ENCODE measurements around the gene NUF2. TPM values are rescaled to one million over a fixed set of nuclear protein-coding genes. Genes with fewer than 3 reads are reported as not detected.

The NUF2 gene
- total and polyA plus RNA-seq, 2 of the 4 experiments (the other 2 are of a cell fraction) = 13.0 to 18.5 TPM

GRCh38 chr1:163331116-163331515, 9.4 kb downstream of the NUF2 start:
- Histone ChIP-seq H3K79me1 (ENCODE audit: low read depth in 1 of 2, low read length in 2 of 2) (peaks cover 9 to 16% of the 10 kb centered on the region in 2 experiments; a peak in 2 of 4 replicates), H2BK20ac (ENCODE audit: low read depth, low read length) (no peak overlapping the region), H3K18ac (ENCODE audit: low read depth, low read length) (no peak overlapping the region), H3K9me3 (ENCODE audit: control insufficient read depth, insufficient read depth, low read length) (no peaks in the 10 kb centered on the region), H4K91ac (ENCODE audit: insufficient read depth, low read depth, low read length) (no peak overlapping the region), H4K5ac (ENCODE audit: low read depth, low read length) (no peak overlapping the region), H3K4me3 (ENCODE audit: insufficient read depth, low read depth, low read length) (no peak overlapping the region), H3K27ac (ENCODE audit: insufficient read depth, low read length) (no peak overlapping the region), H2AFZ (replicated peaks; ENCODE audit: low read length, poor library complexity) (no peak overlapping the region), H2BK15ac (ENCODE audit: low read depth, low read length) (no peak overlapping the region), H3K23ac (ENCODE audit: low read depth, low read length) (no peak overlapping the region), H2AK5ac (ENCODE audit: low read depth, low read length) (no peak overlapping the region), H4K20me1 (ENCODE audit: insufficient read depth, low read length) (no peaks in the 10 kb centered on the region), H2BK120ac (ENCODE audit: low read depth, low read length) (no peak overlapping the region), H2BK5ac (ENCODE audit: low read depth, low read length, poor library complexity, severe bottlenecking) (no peak overlapping the region), H3K4me1 (ENCODE audit: control insufficient read depth, insufficient read depth, low read length) (no peaks in the 10 kb centered on the region), H3K9ac (ENCODE audit: low read depth, low read length) (no peak overlapping the region), H3K9me1 (ENCODE audit: insufficient read depth, low read length) (no peaks in the 10 kb centered on the region), H3K14ac (replicated peaks; ENCODE audit: low read depth, low read length) (no peak overlapping the region), H3K4me2 (ENCODE audit: low read depth, low read length) (no peak overlapping the region), H3K56ac (ENCODE audit: extremely low read depth, insufficient read depth, low read length) (no peak overlapping the region), H3K27me3 (ENCODE audit: control insufficient read depth, insufficient read depth, low read length) (no peaks in the 10 kb centered on the region), H2AK9ac (replicated peaks; ENCODE audit: low read depth, low read length, poor library complexity) (no peak overlapping the region), H4K8ac (ENCODE audit: low read depth in 2 of 2, low read length in 2 of 2) (no peak overlapping the region), H3K36me3 (ENCODE audit: control insufficient read depth, insufficient read depth, low read length) (peaks cover 2% of the 10 kb centered on the region; the same call in 1 of the 2 replicates), H3K4ac (ENCODE audit: low read depth, low read length) (no peak overlapping the region)
- in situ Hi-C loops (cut with MboI; ENCODE audit: low sequenced_read_pairs) = no loop called here
- TF ChIP-seq MAFK (IDR thresholded peaks at IDR 0.05; ENCODE audit: low read depth, low read length) (no peak), NFE2L2 (IDR thresholded peaks at IDR 0.05; ENCODE audit: low read depth, low read length) (no peak), FOS (IDR thresholded peaks at IDR 0.05; ENCODE audit: low read depth, low read length) (no peak), MAZ (IDR thresholded peaks at IDR 0.05; ENCODE audit: borderline replicate concordance, low read depth, low read length) (no peak), RCOR1 (IDR thresholded peaks at IDR 0.05; ENCODE audit: insufficient replicate concordance, low read length) (no peak), MXI1 (IDR thresholded peaks at IDR 0.05; ENCODE audit: borderline replicate concordance, low read depth, low read length) (no peak), RFX5 (IDR thresholded peaks at IDR 0.05; ENCODE audit: low read depth, low read length) (no peak), CHD1 (IDR thresholded peaks at IDR 0.05; ENCODE audit: low read depth, low read length) (no peak), CEBPB (IDR thresholded peaks at IDR 0.05; ENCODE audit: low read depth, low read length) (no peak), BHLHE40 (IDR thresholded peaks at IDR 0.05; ENCODE audit: low read depth, low read length) (no peak), RAD21 (IDR thresholded peaks at IDR 0.05; ENCODE audit: low read length) (no peak)
- TF ChIP-seq, protein P1, sequence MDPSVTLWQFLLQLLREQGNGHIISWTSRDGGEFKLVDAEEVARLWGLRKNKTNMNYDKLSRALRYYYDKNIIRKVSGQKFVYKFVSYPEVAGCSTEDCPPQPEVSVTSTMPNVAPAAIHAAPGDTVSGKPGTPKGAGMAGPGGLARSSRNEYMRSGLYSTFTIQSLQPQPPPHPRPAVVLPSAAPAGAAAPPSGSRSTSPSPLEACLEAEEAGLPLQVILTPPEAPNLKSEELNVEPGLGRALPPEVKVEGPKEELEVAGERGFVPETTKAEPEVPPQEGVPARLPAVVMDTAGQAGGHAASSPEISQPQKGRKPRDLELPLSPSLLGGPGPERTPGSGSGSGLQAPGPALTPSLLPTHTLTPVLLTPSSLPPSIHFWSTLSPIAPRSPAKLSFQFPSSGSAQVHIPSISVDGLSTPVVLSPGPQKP (IDR thresholded peaks at IDR 0.05; ENCODE audit: borderline replicate concordance, low read depth, low read length) = no peak
- POLR2A ChIA-PET (ENCODE audit: unreplicated experiment) = no interaction called here
- dilution Hi-C loops (cut with HindIII; ENCODE audit: low sequenced_read_pairs, unreplicated experiment) = no loop called here
- no CpG with 5 or more reads among the region's 2 CpGs for WGBS, 2 experiments (ENCODE audit: extremely low coverage in 2 of 2, insufficient read length in 1 of 2)
- intact Hi-C loops (cut with micrococcal nuclease) = no loop called here
- no peak for DNase-seq
- no TSS peak for BruUV-seq (replicated peaks)
- no peak for ATAC-seq (ENCODE audit: low read depth)
- CTCF ChIA-PET = interaction anchor here (0.6 kb wide), 1 partner anchor 1900 kb away, joined by 3 read pairs; no protein-coding TSS in a partner anchor
